HG03378 (cell line): ENCODE data around the gene CDC20B.
A peak's percentile ranks its signal among the peaks of the same experiment; 100 is the strongest.

Experiments used
- ATAC-seq: cut with Tn5 transposase; IDR thresholded peaks from one replicate; pipeline ENCODE4 v1.9.1; 2021; ENCODE audit warnings: mild to moderate bottlenecking, moderate library complexity; ENCODE audit not compliant: unreplicated experiment

The CDC20B gene, protein sequence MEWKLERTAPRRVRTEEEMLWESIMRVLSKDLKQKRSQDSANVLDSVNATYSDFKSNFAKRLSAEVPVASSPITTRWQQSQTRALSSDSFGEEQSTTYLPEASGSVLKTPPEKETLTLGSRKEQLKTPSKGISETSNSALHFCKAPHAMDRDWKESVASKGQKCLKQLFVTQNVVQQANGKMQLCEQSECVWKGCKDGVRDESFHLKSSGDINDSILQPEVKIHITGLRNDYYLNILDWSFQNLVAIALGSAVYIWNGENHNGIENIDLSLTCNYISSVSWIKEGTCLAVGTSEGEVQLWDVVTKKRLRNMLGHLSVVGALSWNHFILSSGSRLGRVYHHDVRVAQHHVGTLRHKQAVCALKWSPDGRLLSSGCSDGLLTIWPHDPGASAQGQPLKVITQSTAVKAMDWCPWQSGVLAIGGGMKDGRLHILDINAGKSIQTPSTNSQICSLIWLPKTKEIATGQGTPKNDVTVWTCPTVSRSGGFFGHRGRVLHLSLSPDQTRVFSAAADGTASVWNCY

GRCh38 chr5:55172937-55173686 is at the start of gene CDC20B:
Gene CDC20B, minus strand, starts transcription at chr5:55173177. Its CDS starts 177 bp downstream, at chr5:55173000.
- peak; percentile 47 for ATAC-seq

- ATAC-seq: no peak
Observed at GRCh38 chr5:55222092-55222984, 49.4 kb upstream of the CDC20B start.

DNA sequence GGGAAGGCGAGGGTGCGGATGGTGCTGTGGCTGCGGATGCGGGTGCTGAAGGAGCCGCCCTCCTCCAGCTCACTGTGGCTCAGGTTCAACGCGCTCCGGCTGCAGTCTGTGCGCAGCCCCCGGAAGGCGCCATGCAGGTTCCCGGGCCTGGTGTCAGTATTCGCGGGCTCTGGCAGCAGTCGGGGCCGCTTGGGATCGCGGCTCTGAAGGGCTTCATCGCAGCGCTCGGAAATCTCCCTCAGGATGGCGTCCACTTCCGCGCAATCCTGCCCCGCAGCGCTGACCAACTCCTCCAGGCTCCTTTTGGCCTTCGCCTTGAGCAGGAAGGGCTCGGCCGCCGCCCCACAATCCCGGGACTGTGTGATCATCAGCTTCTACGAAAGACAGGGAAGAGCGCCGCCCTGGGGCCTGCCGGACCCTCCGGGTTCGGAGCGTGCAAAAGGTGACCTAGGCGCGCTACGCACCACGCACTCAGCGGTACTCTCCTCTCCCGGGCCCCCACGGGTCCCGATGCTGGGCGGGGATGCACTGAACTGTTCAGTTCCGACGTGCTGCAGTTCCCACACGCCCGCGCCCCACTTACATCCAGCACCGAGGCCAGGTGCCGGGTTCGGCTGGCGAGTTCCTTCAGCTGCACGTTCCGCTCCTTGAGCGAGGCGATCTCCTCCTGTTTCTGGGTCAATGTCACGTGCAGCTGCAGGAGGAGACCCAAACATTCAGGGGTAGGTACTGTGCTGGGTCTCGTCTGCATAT is 47.6 kb upstream of the CDC20B start:
- ATAC-seq: no peak

- ATAC-seq: no peak
Observed at GRCh38 chr5:55219770-55220169, 46.8 kb upstream of the CDC20B start.

DNA sequence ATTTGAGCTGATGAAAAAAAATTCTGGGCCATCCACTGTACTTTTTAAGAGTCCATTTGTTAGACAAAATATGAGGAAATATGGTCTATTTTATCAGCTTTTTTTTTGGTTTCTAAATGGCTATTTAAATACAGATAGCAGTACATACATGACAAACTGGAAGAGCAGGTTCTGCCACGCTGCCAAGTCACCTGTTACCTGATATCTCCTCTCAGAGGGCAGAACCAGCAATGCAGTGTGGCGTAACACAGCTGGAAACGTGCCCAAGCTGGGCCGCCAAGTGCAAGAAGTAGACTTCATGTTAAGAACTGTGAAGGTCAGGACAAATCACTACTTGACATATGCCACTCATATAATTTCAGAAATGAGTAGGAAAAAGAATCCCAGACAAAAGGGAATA is 46.0 kb upstream of the CDC20B start:
- ATAC-seq: no peak

GRCh38 chr5:55211184-55211874 is 38.4 kb upstream of the CDC20B start:
- ATAC-seq: no peak

- ATAC-seq: no peak
Observed at GRCh38 chr5:55205001-55205400, 32.0 kb upstream of the CDC20B start.

GRCh38 chr5:55191165-55191564 is 18.2 kb upstream of the CDC20B start:
- ATAC-seq: no peak

- no peak for ATAC-seq
Observed at GRCh38 chr5:55188656-55189540, 15.9 kb upstream of the CDC20B start.

GRCh38 chr5:55187370-55187769 is 14.4 kb upstream of the CDC20B start:
- no peak for ATAC-seq

DNA sequence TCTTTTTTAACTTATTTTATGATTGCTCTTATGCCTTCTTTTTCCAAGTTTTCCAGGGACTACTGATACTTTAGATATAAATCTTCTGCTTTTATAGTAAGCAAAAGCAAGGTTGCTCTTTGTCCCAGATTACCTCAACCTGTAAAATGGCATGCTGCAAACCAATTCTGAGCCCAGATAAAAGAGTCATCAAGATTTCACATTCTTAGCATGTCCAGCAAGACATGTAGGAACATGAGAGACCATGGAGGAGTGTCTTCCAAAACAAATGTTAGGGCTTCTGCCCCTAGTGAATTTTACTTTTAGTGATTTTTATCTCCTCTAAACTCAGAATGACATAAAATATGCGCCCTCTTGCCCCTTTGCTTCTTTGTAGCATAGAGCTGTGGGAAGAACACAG is 7.0 kb upstream of the CDC20B start:
- no peak for ATAC-seq

GRCh38 chr5:55177078-55177477 is 4.1 kb upstream of the CDC20B start:
- ATAC-seq: no peak

DNA sequence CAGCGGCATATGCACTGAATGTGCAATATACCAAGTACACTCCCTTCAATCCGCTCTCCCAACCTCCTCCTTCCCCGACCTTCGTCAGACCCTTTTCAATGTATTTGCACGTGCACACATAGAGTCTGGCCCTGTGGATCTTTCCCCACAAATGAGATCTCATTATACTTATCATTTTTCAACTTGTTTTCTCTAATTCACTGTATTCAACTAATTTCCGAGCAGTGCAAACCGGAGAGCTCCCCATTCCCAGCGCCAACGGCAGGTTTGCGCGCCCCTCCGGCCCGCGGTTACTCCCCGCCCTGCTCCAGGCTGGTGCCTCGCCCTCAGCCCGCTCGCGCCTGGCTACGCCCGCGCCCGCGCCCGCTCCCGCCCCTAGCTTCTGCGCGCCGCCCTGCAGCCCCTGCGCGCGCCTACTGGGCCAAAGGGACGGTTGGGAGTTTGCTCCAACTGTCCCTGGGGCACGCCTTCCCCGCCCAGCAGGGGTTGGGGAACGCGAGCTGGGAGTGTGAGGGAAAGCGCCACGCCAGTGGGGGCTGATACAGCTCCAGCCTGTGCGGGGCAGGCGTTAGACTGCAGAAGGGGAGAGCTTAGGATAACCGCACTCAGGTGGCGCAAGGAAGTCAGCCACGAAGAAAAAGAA is 3.3 kb upstream of the CDC20B start:
- no peak for ATAC-seq

DNA sequence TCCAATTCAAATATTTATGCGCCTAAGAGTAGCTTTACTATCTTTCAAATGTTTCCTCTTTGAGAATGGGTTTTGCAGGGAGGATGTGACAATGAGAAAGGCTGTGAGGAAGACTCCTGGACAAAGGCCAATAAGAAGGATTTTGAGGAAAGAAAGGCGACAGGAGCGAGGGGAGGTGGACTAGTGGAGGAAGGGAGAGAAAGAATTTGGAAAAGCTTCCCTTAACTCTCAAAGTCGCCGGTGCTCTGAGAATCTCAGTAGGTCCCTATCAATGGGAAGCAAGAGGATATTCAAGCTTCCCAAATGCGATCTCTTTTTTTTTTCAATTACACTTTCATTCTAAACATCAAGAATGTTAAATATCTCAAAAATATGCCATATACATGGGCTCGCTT is 2.8 kb upstream of the CDC20B start:
- no peak for ATAC-seq

DNA sequence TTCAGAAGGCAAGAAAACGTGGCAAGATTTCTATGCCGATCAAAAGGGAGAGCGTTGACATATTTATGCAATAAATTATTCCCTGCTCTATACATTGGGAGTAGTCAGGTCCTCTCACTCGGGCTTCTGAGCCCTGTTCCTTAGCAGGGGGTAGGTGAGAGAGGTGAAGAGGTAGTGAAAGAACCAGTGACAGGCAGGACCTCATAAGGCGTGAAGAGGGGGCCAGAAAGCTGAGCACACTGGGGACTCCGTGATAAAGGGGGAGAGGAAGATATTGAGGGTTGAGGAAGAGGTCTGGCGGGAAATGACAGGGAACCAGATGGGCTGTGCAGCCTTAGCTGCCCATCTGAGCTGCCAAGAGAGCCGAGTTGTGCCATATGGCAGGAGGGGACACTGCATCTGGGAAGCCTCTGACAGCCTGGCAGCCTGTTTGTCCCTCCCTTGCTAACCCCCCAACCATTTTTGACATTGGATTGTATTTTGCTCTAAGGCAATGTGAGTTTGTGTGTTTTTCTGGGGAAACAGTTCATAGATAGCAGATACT is 782 bp upstream of the CDC20B start:
- peak; percentile 7 for ATAC-seq

GRCh38 chr5:55172051-55172899 is 702 bp downstream of the CDC20B start:
- ATAC-seq: peak; percentile 82

DNA sequence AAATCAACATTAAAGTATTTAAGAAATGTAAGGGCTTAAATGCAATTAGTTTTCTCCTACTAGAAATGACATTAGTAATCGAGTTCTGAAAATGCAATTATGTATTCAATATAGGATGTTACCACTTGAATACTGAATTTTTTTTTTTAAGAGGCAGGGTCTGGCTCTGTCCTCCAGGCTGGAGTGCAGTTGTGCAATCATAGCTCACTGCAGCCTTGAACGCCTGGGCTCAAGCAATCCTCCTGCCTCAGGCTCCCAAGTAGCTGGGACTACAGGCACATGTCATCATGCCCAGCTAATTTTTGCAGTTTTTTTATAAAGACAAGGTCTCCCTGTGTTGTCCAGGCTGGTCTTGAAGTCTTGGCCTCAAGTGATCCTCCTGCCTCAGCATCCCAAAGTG is 1.5 kb downstream of the CDC20B start:
- ATAC-seq: no peak
